HEK293T (cell line): ENCODE data around the gene OLFML3.

ENCODE experiments used
- CTCF ChIA-PET: fragments of 350-600 bp; formaldehyde crosslinking; extraction: SDS; loops from one replicate; lab custom pipeline; 2021; ENCODE audit warnings: antibody characterized with exemption, inconsistent platforms; lab: Yijun Ruan, JAX
- POLR2A ChIA-PET: fragments of 350-600 bp; formaldehyde crosslinking; extraction: SDS; loops from one replicate; lab custom pipeline; 2020; ENCODE audit warnings: antibody characterized with exemption, inconsistent platforms; lab: Yijun Ruan, JAX
- DNase-seq: peaks from one replicate; pipeline ENCODE4 v3.0.0; 2012; ENCODE audit warnings: mixed read lengths; ENCODE audit errors: extremely low spot score
- ARNT ChIP-seq: fragments of 450-650 bp; IDR thresholded peaks from 2 replicates; pipeline ENCODE4 v1.6.1; 2017; ENCODE audit warnings: mild to moderate bottlenecking
- BHLHE40 ChIP-seq: fragments of 450-650 bp; IDR thresholded peaks from 2 replicates; pipeline ENCODE4 v1.6.1; 2016; ENCODE audit warnings: mild to moderate bottlenecking, moderate library complexity, borderline replicate concordance
- CTBP1 ChIP-seq: fragments of 450-650 bp; IDR thresholded peaks from 2 replicates; pipeline ENCODE4 v1.6.1; 2016; ENCODE audit warnings: borderline replicate concordance
- ELF4 ChIP-seq: fragments of 450-650 bp; IDR thresholded peaks from 2 replicates; pipeline ENCODE4 v1.6.1; 2017; ENCODE audit warnings: antibody characterized with exemption
- FOXA1 ChIP-seq: fragments of 450-650 bp; IDR thresholded peaks from 2 replicates; pipeline ENCODE4 v1.6.1; 2016; ENCODE audit warnings: mild to moderate bottlenecking
- FOXK2 ChIP-seq: fragments of 450-650 bp; IDR thresholded peaks from 2 replicates; pipeline ENCODE4 v1.6.1; 2016; ENCODE audit warnings: mild to moderate bottlenecking
- FOXM1 ChIP-seq: fragments of 450-650 bp; IDR thresholded peaks from 2 replicates; pipeline ENCODE4 v1.6.1; 2017; ENCODE audit warnings: mild to moderate bottlenecking, borderline replicate concordance
- HDGF ChIP-seq: fragments of 450-650 bp; IDR thresholded peaks from 2 replicates; pipeline ENCODE4 v1.6.1; 2017; ENCODE audit warnings: antibody characterized with exemption, borderline replicate concordance
- L3MBTL2 ChIP-seq: fragments of 450-650 bp; conservative IDR thresholded peaks from 2 replicates; pipeline ENCODE4 v1.6.1; 2016; ENCODE audit warnings: mild to moderate bottlenecking
- LEF1 ChIP-seq: fragments of 450-650 bp; IDR thresholded peaks from 2 replicates; pipeline ENCODE4 v1.6.1; 2017; ENCODE audit warnings: mild to moderate bottlenecking, borderline replicate concordance
- NFRKB ChIP-seq: fragments of 450-650 bp; IDR thresholded peaks from 2 replicates; pipeline ENCODE4 v1.6.1; 2016; ENCODE audit warnings: mild to moderate bottlenecking, moderate library complexity
- PKNOX1 ChIP-seq: fragments of 450-650 bp; IDR thresholded peaks from 2 replicates; pipeline ENCODE4 v1.6.1; 2016
- SP1 ChIP-seq: fragments of 450-650 bp; IDR thresholded peaks from 2 replicates; pipeline ENCODE4 v1.6.1; 2017
- SUZ12 ChIP-seq: fragments of 450-650 bp; IDR thresholded peaks from 2 replicates; pipeline ENCODE4 v1.6.1; 2016; ENCODE audit warnings: mild to moderate bottlenecking
- TARDBP ChIP-seq: fragments of 450-650 bp; IDR thresholded peaks from 2 replicates; pipeline ENCODE4 v1.6.1; 2016
- ZNF384 ChIP-seq: fragments of 450-650 bp; IDR thresholded peaks from 2 replicates; pipeline ENCODE4 v1.6.1; 2016

OLFML3 gene

GRCh38 chr1:113935176-113935575 lies 44.1 kb upstream of the OLFML3 start:
- POLR2A ChIA-PET = no interaction called here

GRCh38 chr1:113935970-113936369 lies 43.3 kb upstream of the OLFML3 start:
- DNase-seq = no peak
- no peak for TF ChIP-seq BHLHE40
- TF ChIP-seq HDGF = no peak
- no peak for TF ChIP-seq ELF4
- no peak for TF ChIP-seq FOXM1
- no peak for TF ChIP-seq PKNOX1
- no peak for TF ChIP-seq LEF1
- no peak for TF ChIP-seq SUZ12
- TF ChIP-seq ARNT = no peak
- no peak for TF ChIP-seq FOXK2
- no peak for TF ChIP-seq CTBP1
- TF ChIP-seq NFRKB = no peak
- no peak for TF ChIP-seq L3MBTL2
- ChIA-PET CTCF (no interaction called here), POLR2A (no interaction called here)

More at GRCh38 chr1:113935176-113935575, 44.1 kb upstream of the OLFML3 start:
- DNase-seq = no peak
- CTCF ChIA-PET = no interaction called here
- no peak for TF ChIP-seq FOXA1
- TF ChIP-seq ZNF384 = no peak
- TF ChIP-seq ARNT = no peak

DNA sequence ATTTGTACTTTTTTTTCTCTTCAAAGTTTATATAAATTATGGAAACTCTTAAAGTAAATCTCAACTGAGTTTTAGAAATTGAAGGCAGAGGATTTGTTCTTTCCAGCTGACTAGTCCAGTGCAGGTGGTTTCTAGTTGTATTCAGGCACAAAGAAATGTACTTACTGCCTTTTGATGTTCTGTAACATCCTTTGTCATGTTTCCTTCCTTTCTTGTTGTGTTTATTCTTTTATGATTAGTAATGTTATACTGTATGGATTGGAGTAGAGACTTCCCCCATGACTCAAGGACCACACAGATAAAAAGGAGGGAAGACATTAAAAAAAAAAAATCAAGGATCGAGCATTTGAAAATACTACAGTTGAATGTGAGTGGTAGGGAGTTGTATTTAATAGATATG lies 42.1 kb upstream of the OLFML3 start:
- CTCF ChIA-PET = no interaction called here

GRCh38 chr1:113938192-113938591 lies 41.1 kb upstream of the OLFML3 start:
- no peak for DNase-seq
- ChIA-PET CTCF (interaction anchor here (0.7 to 1.1 kb wide), 2 partner anchors 8 to 16 kb away, joined by 3 to 5 read pairs; no protein-coding TSS in a partner anchor), POLR2A (no interaction called here)
- no peak for TF ChIP-seq TARDBP
- TF ChIP-seq NFRKB = no peak
- TF ChIP-seq PKNOX1 = no peak
- no peak for TF ChIP-seq FOXM1
- TF ChIP-seq HDGF = no peak
- no peak for TF ChIP-seq SP1
- no peak for TF ChIP-seq BHLHE40
- TF ChIP-seq L3MBTL2 = no peak

More for the DNA sequence above, 42.1 kb upstream of the OLFML3 start:
- TF ChIP-seq HDGF (no peak), FOXA1 (no peak)
- DNase-seq = no peak
- POLR2A ChIA-PET = no interaction called here

DNA sequence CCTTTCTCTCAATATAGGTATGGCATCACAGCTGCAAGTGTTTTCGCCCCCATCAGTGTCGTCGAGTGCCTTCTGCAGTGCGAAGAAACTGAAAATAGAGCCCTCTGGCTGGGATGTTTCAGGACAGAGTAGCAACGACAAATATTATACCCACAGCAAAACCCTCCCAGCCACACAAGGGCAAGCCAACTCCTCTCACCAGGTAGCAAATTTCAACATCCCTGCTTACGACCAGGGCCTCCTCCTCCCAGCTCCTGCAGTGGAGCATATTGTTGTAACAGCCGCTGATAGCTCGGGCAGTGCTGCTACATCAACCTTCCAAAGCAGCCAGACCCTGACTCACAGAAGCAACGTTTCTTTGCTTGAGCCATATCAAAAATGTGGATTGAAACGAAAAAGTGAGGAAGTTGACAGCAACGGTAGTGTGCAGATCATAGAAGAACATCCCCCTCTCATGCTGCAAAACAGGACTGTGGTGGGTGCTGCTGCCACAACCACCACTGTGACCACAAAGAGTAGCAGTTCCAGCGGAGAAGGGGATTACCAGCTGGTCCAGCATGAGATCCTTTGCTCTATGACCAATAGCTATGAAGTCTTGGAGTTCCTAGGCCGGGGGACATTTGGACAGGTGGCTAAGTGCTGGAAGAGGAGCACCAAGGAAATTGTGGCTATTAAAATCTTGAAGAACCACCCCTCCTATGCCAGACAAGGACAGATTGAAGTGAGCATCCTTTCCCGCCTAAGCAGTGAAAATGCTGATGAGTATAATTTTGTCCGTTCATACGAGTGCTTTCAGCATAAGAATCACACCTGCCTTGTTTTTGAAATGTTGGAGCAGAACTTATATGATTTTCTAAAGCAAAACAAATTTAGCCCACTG lies 38.7 kb upstream of the OLFML3 start:
- ChIA-PET CTCF (no interaction called here), POLR2A (interaction anchor here (2.4 kb wide), 1 partner anchor 11 kb away, joined by 9 read pairs; the partner anchor contains the start of gene HIPK1)
- no peak for DNase-seq
- TF ChIP-seq NFRKB (no peak), ELF4 (no peak)

DNA sequence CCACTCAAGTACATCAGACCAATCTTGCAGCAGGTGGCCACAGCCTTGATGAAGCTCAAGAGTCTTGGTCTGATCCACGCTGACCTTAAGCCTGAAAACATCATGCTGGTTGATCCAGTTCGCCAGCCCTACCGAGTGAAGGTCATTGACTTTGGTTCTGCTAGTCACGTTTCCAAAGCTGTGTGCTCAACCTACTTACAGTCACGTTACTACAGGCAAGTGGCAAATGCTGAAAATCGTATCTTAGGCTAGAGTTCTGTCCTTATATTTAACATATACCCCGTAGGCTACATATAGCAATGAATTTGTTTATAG lies 38.1 kb upstream of the OLFML3 start:
- CTCF ChIA-PET = no interaction called here
- no peak for DNase-seq
- TF ChIP-seq SUZ12 = no peak
- TF ChIP-seq L3MBTL2 = no peak
- no peak for TF ChIP-seq NFRKB
- TF ChIP-seq FOXK2 = no peak
- no peak for TF ChIP-seq TARDBP
- TF ChIP-seq HDGF = no peak
- no peak for TF ChIP-seq FOXM1
- no peak for TF ChIP-seq CTBP1
- no peak for TF ChIP-seq ZNF384
- no peak for TF ChIP-seq BHLHE40
- no peak for TF ChIP-seq LEF1
- no peak for TF ChIP-seq FOXA1
- no peak for TF ChIP-seq ELF4
- no peak for TF ChIP-seq PKNOX1
- POLR2A ChIA-PET = interaction anchor here (2.4 kb wide), 1 partner anchor 11 kb away, joined by 9 read pairs; the partner anchor contains the start of gene HIPK1

- CTCF ChIA-PET = no interaction called here
Measured at GRCh38 chr1:113942527-113942926, 36.7 kb upstream of the OLFML3 start.

More at GRCh38 chr1:113942527-113942926, 36.7 kb upstream of the OLFML3 start:
- no peak for TF ChIP-seq L3MBTL2
- TF ChIP-seq SUZ12 = no peak
- no peak for TF ChIP-seq TARDBP
- no peak for TF ChIP-seq CTBP1
- no peak for TF ChIP-seq FOXM1
- no peak for TF ChIP-seq HDGF
- no peak for TF ChIP-seq FOXA1
- no peak for TF ChIP-seq SP1
- no peak for TF ChIP-seq ZNF384
- no peak for TF ChIP-seq FOXK2
- TF ChIP-seq ARNT = no peak
- no peak; the same call in 1 of the 2 replicates for TF ChIP-seq BHLHE40
- TF ChIP-seq ELF4 = no peak
- no peak for TF ChIP-seq LEF1
- TF ChIP-seq NFRKB = no peak
- TF ChIP-seq PKNOX1 = no peak
- POLR2A ChIA-PET = no interaction called here
- no peak for DNase-seq
